Left hindlimb (tissue), 1 donor: ENCODE results near the gene ARMC10.
"Not testable (repeated sequence)": the region's sequence is repeated elsewhere in the genome, so short reads cannot be mapped to it uniquely, and the experiment has no call there.

ENCODE experiments used
- DNase-seq: peaks from one replicate; pipeline ENCODE4 v3.0.0-alpha.2; 2018

The ARMC10 gene

DNA sequence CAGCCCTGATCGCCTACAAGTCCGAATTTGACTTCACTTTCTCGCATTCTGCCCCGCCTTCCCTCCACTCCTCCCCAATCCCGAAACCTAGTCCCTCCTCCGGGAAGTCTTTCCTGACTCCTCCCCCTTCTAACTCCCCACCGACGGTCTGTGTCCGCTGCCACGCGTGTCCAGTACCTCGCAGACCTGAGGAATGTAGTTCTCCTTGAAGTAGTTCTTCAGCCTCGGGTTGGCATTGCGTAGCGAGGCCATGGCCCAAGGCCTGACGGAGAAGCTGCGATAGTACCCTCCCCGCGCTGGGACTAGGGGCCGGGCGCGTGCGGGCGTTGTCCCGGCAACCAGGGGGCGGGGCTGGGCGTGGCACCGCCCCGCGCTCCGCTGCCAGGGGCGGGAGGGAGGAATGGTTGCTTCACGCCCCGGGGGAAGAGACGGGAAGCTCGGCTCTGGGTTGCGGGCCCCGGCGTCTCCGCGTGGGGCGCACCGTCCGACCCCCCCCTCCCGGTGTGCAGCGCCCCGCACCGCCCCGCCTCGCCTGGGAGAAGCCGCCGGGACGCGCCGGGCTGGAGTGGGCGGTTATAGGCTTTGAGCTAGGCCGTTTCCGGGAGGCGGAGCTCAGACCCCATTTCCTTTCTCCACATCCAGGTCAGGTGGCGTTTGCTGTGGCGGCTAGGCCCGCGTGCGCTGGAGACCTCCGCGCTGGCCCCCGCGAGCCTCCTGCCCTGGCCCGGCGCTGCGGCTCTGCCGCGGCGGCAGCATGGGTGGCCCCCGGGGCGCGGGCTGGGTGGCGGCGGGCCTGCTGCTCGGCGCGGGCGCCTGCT, at the start of gene ARMC10, which contains the start of gene FBXL13:
Gene ARMC10, plus strand, starts transcription at position 622 of the 818 bp plus-strand sequence. Its CDS starts 133 bp downstream, at position 755.
Gene FBXL13, minus strand, starts transcription at position 278 of the 818 bp plus-strand sequence.
- DNase-seq: peak; percentile 96

DNA sequence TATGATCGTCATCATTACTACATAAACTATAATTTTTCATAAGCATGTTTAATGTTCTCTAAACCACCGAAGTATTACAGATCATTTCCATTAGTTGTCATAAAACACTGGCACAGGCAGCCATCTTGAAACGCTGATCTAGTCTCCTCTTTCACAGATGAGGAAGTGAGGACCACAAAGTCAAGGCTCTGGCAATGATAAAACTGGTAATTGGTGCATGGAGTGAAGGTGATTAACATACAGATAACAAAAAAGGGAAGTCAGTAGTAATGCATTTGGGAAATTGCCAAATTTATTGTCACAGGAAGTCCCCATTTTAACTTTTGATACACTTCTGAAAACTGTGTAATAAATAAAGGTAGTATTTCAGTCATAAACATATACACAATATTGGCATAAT, 49.6 kb upstream of the ARMC10 start:
- no peak for DNase-seq

DNA sequence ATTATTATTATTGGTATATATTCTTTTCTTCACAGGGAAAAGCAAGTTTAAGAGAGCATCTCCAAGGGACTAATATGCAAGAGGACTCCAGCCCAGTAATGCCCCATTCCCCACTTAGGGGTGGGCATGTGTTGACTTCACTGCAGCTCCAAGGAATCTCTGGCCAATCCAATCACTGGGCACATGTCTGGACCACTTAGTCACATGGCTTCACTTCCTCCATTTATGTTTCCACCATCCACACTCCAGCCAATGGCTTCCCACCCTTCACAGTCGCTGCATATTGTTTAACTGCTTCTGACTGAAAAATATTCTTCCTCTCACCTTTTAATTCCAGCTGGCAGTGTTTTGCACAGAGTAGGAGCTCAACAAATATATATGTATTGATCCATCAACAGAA, 43.9 kb upstream of the ARMC10 start:
- DNase-seq: no peak

DNA sequence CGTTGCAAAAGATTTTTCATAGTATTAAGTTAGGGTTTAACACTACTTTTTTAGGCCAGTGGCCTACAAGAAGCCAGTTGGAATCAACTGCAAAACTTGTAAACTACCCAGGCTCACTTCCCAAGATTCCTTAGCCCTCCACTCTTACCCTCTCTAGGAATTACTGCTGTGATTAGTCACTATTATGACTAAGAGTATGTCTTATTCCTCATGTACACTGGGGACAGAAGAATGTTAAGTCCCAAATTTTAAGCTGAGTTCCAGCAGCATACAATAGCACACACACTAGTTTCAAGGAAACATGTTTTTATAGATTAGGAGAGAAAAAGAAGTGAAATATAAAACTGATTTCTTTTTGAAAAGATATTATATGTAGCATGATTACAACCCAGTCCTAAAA, 43.2 kb upstream of the ARMC10 start:
- DNase-seq: no peak

DNA sequence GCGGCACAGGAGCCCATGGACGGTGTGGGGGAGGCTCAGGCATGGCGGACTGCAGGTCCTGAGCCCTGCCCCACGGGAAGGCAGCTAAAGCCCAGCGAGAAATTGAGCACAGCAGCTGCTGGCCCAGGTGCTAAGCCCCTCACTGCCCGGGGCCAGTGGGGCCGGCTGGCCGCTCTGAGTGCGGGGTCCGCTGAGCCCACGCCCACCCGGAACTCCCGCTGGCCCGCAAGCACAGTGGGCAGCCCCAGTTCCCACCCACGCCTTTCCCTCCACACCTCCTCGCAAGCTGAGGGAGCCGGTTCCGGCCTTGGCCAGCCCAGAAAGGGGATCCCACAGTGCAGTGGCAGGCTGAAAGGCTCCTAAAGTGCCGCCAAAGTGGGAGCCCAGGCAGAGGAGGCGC, 40.6 kb upstream of the ARMC10 start:
- DNase-seq: not testable (repeated sequence)

DNA sequence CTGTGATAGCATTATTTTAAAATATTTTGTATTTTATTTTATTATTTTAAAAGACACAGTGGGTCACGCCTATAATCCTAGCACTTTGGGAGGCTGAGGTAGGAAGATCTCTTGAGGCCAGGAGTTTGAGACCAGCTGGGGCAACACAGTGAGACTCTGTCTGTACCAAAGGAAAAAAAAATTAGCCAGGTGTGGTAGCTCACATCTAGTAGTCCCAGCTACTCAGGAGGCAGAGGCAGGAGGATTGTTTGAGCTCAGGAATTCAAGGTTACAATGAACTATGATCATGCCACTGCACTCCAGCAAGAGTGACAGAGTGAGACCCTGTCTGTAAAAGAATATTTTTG, 37.5 kb upstream of the ARMC10 start:
- DNase-seq: no peak

DNA sequence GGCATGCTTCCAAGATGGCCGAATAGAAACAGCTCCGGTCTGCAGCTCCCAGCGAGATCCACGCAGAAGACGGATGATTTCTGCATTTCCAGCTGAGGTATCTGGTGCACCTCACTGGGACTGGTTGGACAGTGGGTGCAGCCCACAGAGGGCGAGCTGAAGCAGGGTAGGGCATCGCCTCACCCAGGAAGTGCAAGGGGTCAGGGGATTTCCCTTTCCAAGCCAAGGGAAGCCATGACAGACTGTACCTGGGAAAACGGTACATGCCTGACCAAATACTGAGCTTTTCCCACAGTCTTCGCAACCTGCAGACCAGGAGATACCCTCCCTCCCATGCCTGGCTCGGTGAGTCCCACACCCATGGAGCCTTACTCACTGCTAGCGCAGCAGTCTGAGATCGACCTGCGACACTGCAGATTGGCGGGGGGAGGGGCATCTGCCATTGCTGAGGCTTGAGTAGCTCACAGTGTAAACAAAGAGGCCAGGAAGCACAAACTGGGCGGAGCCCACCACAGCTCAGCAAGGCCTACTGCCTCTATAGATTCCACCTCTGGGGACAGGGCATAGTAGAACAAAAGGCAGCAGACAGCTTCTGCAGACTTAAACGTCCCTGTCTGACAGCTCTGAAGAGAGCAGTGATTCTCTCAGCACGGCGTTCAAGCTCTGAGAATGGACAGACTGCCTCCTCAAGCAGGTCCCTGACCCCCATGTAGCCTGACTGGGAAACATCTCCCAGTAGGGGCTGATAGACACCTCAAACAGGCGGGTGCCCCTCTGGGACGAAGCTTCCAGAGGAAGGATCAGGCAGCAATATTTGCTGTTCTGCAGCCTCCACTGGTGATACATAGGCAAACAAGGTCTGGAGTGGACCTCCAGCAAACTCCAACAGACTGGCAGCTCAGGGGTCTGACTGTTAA, 36.9 kb upstream of the ARMC10 start:
- not testable (repeated sequence) for DNase-seq

DNA sequence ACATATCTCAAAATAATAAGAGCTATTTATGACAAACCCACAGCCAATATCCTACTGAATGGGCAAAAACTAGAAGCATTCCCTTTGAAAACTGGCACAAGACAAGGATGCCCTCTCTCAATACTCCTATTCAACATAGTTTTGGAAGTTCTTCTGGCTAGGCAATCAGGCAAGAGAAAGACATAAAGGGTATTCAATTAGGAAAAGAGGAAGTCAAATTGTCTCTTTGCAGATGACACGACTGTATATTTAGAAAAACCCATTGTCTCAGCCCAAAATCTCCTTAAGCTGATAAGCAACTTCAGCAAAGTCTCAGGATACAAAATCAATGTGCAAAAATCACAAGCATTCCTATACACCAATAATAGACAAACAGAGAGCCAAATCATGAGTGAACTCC, 33.1 kb upstream of the ARMC10 start:
- not testable (repeated sequence) for DNase-seq

DNA sequence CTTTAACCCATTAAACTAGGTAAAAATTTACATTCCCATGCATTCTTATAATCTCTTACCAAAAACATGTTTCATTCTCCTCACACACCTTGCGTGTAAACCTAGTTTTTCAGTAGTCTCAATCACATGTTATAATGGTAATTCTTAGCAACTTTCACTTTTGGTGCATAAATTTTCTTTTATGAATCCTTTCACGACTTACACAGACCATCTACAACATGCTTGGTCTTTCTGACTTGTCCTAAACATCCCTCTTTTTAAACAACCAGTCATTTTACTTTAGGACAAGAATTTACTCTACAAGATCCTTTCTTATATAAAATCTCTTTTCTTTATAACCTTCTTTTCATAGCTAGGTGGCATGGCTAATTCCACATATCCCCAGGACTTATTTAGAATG, 26.1 kb upstream of the ARMC10 start:
- no peak for DNase-seq

DNA sequence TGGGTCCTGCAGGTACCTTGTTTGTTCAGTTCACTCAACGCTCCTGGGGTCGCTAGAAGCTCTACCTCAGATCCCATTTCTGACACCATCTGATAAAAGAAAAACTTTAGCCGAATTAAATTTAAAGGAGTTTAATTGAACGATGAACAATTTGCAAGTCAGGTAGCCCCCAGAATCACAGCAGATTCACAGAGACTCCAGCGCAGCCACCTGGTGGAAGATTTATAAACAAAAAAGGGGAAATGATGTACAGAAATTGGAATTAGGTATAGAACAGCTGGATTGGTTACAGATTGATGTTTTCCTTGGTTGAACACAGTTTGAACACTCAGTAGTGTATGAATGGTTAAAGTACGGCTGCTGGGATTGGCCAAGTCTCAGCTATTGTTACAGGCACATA, 23.4 kb upstream of the ARMC10 start:
- no peak for DNase-seq

DNA sequence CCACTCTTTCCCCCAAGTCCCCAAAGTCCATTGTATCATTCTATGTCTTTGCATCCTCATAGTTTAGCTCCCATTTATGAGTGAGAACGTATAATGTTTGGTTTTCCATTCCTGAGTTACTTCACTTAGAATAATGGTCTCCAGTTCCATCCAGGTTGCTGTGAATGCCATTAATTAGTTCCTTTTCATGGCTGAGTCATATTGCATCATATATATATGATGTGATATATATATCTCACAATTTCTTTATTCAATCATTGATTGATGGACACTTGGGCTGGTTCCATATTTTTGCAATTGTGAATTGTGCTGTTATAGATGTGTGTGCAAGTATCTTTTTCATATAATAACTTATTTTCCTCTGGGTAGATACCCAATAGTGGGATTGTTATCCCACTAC, 18.9 kb upstream of the ARMC10 start:
- not testable (repeated sequence) for DNase-seq

DNA sequence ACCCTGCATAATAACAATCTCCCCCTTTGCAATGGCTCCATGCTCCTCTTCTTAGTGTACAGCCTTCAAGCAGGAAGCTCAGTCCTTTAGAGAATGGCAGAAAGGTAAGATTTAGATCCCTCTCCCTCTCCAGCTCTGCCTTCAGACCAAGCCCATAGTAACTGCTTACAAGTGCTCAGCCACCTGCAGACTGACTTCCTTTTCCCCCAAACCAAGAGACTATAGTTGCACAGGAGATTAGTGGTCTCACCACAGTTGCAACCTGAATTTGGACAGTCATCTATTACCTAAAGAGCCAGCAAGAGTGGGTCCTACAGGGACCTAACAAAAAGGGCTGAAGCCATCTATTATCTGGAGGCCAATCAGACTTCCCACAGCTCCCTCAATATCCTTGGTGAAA, 16.8 kb upstream of the ARMC10 start:
- DNase-seq: no peak

DNA sequence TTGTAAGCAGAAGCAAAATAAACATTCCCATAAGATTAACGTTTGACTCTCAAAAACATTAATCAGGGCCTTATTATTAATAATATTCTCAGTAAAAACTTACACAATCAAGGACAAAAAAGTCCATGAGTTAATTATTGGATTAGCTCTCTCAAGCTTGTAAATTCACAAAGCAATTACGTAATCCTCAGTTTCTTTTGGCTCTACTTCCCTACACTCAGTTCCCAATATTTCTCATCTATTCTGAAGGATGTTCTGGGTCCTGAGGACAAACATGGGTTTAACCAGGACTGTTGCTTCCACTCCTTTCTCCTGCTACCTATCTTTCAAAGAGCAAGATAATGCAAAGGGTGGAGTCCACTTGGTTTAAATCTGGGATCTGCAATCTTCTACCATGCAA, 15.5 kb upstream of the ARMC10 start:
- no peak for DNase-seq

DNA sequence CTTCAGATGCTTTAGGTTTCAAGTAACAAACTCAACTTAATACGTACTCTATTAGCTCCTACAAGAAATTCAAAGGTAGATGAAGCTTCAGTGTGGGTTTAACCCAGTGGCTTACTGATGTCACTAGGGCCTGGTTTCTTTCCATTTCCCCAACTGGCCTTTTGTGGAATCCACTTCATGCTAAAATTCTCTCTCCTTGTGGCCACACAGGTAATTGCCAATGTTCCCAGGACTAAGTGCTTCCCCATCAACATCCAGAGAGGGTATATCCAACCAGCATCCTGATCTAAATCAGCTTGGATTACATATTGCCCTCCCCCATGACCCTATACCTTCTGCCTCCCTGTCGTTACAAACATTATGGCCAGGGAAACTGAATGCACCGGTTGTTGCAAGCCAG, 11.0 kb upstream of the ARMC10 start:
- no peak for DNase-seq

DNA sequence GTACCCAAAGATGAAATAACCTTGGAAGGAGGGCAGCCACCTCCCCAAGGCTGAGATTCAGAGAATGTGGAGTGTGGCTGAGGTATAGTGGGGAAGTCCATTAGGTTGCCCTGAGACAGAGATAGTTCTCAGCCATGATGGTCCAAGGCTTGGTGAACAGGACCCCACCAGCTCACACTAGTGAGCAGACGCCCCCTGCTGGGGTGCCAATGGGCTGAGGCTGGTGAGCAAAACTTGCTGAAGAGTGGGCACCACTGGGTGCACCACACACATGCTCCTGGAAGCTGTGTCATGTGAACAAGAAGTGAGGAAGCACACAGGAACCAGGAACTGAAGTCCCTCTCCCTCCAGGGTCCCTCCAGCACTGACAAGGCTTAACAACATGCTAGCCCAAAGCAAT, 9.3 kb upstream of the ARMC10 start:
- peak; percentile 33 for DNase-seq

DNA sequence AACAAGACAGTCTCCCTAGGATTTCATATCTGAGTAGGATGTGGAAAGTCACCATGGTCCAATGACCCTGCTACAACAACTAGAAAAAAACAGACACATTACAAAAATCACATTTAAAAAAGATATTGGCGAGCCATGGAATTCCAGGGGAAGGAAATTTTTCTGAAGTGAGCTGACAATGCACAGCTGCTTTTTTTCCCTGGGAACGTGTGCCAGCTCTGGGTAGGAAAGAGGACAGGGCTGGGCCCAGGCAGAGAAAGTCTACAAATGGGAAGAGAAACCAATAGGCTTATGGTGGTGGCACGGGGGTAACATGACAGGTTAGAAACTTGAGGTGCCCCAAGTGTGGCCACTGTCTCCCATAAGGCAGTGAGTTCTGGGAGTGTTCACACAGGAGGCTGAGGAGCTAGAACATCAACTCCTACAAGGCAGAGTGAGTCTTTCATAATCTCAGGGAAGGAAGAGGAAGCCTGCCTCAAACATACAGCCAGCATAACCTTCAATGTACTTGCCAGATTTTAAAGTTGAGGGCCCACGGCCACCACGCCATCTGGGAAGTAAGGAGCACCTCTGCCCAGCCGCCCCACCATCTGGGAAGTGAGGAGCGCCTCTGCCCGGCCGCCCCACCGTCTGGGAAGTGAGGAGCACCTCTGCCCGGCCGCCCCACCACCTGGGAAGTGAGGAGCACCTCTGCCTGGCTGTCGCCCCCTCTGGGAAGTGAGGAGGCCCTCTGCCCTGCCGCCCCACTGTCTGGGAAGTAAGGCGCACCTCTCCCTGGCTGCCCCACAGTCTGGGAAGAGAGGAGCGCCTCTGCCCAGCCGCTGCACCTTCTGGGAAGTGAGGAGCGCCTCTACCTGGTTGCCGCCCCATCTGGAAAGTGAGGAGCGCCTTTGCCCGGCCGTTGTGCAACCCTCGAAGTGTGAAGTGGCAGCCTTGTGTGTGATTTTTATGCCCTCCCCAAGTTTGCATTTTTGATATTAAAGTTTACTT, 6.2 kb upstream of the ARMC10 start:
- no peak for DNase-seq

DNA sequence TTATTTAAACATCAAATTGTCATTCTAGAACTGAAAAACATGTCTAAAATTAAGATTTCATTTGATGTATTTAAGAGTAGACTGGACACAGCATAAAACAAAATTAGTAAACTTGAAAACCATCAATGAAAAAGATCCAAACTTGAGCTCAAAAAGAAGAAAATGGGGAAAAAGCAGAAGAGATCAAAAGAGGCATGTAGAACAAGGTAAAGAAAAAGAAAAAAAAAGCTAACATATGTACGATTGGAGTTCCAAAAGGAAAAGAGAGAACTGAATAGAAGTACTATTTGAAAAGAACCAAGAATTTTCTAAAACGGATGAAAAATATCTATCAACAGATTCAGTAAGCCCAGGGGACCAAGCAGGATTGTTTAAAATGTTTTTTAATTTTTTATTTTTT, 3.9 kb upstream of the ARMC10 start:
- no peak for DNase-seq

DNA sequence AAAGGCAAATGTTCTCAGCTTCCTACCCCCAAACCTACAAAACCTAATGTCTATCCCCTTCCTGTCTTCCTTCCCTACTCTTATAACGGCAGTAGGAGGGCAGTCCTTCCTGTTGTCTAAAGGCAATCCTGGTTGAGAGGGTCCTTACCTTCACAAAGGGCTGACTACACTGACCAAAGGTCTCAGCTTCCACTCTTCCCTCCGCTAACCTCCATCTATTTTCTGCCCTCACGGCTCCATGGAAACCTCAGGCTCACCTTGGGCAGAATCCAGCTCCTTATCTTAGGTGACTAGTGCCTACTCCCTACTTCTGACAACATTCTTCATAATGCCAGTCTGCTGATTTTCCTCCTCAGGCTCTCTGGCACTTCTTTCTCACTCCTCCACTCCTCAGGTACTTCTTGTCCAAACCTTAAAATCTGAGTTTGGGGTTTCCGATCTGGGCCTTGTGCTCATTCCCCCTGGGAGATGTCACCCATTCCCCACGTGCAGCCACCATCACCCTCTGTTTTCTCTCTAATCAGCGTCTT, 886 bp upstream of the ARMC10 start:
- no peak for DNase-seq

DNA sequence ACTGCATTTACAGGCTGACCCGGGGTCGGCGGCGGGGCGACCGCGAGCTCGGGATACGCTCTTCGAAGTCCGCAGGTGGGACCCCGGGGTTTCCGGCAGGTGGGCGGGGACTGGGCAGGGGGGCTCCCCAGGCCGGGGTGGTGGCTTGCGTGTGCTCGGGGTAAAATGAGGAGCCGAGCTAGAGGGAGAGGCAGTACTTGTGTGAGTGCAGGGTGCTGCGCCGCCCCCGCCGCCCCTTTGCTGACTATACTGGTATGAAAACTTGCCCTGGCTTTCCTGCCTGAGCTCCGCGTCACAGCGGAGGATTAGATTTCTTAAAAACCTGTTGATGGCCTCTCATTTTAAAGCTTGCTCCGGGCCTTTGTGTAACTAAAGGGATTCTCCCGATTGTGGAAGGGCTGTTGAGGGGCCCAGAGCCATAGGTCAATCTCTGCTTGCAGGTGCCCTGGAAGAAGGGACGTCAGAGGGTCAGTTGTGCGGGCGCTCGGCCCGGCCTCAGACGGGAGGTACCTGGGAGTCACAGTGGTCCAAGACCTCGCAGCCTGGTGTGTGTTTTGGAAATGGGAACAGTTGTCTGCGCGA, 488 bp downstream of the ARMC10 start:
- DNase-seq: peak; percentile 77

DNA sequence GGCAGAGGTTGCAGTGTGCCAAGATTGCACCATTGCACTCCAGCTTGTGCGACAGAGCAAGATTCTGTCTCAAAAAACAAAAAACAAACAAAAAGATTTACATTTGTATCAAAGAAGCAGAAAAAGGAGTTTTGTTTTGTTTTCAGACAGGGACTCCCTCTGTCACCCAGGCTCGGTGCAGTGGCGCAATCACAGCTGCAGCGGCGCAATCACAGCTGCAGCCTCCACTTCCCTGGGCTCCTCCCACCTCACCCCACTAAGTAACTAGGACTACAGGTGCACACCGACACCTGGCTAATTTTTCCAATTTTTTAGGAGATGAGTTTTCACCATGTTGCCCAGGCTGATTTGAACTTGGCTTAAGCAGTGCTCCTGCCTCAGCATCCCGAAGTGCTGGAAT, 1.8 kb downstream of the ARMC10 start:
- no peak for DNase-seq

DNA sequence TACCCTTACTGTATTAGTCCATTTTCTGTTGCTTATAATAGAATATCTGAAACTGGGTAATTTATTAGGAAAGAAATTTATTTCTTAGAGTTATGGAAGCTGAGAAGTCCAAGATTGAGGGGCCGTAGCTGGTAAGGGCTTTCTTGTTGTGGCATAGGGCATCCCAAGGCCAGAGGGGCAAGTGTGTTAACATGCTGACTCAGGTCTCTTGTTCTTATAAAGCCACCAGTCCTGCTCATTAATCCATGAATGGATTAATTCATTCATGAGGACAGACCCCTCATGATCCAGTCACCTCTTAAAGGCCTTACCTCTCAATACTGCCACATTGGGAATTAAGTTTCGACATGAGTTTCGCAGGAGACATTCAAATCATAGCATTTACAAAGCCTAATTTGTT, 2.4 kb downstream of the ARMC10 start:
- DNase-seq: no peak

DNA sequence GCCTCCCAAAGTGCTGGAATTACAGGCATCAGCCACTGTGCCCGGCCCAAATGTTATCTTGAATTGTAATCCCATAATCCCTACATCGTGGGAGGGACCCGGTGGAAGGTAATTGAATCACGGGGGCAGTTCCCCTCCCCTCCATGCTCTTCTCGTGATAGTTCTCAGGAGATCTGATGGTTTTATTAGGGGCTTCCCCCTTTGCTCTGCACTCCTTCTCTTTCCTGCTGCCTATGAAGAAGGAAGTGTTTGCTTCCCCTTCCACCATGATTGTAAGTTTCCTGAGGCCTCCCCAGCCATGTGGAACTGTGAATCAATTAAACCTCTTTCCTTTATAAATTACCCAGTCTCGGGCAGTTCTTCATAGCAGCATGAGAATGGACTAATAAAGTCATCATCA, 3.3 kb downstream of the ARMC10 start:
- not testable (repeated sequence) for DNase-seq
